ENCODE measurements around the gene TNFSF12. TPM values are rescaled to one million over a fixed set of nuclear protein-coding genes. Genes with fewer than 3 reads are reported as not detected.

The TNFSF12 gene
- total RNA-seq, 2 experiments from 2014 or later, result not detected

DNA sequence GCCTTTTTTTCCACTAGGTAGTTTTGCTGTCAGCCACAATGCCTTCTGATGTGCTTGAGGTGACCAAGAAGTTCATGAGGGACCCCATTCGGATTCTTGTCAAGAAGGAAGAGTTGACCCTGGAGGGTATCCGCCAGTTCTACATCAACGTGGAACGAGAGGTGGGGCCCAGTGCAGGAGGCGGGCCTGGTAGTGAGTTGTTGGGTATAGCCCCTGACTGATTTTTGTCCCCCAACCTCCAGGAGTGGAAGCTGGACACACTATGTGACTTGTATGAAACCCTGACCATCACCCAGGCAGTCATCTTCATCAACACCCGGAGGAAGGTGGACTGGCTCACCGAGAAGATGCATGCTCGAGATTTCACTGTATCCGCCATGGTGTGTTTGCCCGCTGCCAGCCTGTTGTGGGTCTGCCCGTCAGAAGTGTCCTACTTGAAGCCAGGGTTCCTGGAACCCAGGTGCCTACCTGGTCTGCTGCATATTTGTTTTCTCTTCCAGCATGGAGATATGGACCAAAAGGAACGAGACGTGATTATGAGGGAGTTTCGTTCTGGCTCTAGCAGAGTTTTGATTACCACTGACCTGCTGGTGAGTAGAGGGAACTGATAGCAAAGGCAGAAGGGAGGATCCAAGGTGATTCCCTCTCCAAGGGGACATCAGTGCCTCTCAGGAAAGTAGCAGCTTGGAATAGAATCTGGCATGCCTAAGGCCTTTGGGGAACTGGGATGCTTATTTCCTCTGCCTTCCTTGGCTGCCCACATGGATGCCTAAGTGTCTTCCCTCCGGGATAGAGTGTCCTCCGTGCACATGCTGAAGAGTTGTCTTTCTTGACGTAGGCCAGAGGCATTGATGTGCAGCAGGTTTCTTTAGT, 28.7 kb downstream of the TNFSF12 start:
- peaks cover 39% of the 10 kb centered on the region for H3K79me2 ChIP-seq (ENCODE audit: insufficient read depth, low read depth, low read length)
- H2AFZ ChIP-seq (ENCODE audit: low read length), result no peak overlapping the region
- H4K20me1 ChIP-seq (ENCODE audit: insufficient read depth, low read length), result peaks cover 33% of the 10 kb centered on the region
- intact Hi-C loops (cut with micrococcal nuclease; ENCODE audit: unreplicated experiment), result no loop called here
- no peak overlapping the region for H3K4me2 ChIP-seq (ENCODE audit: low read length)
- H3K9me3 ChIP-seq (ENCODE audit: low read length), result no peaks in the 10 kb centered on the region
- H3K4me1 ChIP-seq (ENCODE audit: insufficient read depth, low read length, poor library complexity, severe bottlenecking), result peaks cover 58% of the 10 kb centered on the region
- H3K4me3 ChIP-seq (ENCODE audit: low read depth, low read length, poor library complexity, severe bottlenecking), result no peak overlapping the region
- H3K9me2 ChIP-seq (ENCODE audit: insufficient read depth, low read length), result no peaks in the 10 kb centered on the region
- H3K27ac ChIP-seq (ENCODE audit: low read depth, low read length, poor library complexity, severe bottlenecking), result no peak overlapping the region
- ChIA-PET POLR2A (no interaction called here), CTCF (ENCODE audit: unreplicated experiment) (no interaction called here)
- H3K36me3 ChIP-seq (ENCODE audit: insufficient read depth, low read length), result peaks cover 91% of the 10 kb centered on the region
- TSS peak; percentile 63 for BruUV-seq (replicated peaks)
- TF ChIP-seq, protein P1, sequence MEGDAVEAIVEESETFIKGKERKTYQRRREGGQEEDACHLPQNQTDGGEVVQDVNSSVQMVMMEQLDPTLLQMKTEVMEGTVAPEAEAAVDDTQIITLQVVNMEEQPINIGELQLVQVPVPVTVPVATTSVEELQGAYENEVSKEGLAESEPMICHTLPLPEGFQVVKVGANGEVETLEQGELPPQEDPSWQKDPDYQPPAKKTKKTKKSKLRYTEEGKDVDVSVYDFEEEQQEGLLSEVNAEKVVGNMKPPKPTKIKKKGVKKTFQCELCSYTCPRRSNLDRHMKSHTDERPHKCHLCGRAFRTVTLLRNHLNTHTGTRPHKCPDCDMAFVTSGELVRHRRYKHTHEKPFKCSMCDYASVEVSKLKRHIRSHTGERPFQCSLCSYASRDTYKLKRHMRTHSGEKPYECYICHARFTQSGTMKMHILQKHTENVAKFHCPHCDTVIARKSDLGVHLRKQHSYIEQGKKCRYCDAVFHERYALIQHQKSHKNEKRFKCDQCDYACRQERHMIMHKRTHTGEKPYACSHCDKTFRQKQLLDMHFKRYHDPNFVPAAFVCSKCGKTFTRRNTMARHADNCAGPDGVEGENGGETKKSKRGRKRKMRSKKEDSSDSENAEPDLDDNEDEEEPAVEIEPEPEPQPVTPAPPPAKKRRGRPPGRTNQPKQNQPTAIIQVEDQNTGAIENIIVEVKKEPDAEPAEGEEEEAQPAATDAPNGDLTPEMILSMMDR (conservative IDR thresholded peaks at IDR 0.05; ENCODE audit: low read length), result no peak
- TF ChIP-seq EZH2phosphoT487 (IDR thresholded peaks at IDR 0.05; ENCODE audit: borderline replicate concordance, low read depth, low read length), result no peak
- DNase-seq (ENCODE audit: low spot score), result no peak

DNA sequence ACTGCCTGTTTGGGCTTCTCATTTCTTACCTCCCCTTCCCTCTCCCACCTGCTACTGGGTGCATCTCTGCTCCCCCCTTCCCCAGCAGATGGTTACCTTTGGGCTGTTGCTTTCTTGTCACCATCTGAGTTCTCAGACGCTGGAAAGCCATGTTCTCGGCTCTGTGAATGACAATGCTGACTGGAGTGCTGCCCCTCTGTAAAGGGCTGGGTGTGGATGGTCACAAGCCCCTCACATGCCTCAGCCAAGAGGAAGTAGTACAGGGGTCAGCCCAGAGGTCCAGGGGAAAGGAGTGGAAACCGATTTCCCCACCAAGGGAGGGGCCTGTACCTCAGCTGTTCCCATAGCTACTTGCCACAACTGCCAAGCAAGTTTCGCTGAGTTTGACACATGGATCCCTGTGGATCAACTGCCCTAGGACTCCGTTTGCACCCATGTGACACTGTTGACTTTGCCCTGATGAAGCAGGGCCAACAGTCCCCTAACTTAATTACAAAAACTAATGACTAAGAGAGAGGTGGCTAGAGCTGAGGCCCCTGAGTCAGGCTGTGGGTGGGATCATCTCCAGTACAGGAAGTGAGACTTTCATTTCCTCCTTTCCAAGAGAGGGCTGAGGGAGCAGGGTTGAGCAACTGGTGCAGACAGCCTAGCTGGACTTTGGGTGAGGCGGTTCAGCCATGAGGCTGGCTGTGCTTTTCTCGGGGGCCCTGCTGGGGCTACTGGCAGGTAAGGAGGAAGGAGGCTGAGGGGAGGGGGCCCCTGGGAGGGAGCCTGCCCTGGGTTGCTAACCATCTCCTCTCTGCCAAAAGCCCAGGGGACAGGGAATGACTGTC, 30.4 kb downstream of the TNFSF12 start, which contains the start of gene CD68:
Gene CD68 (plus strand): TSS at position 638 of the 833 bp plus-strand sequence. CDS start 40 bp downstream, at position 678.
- intact Hi-C loops (cut with micrococcal nuclease; ENCODE audit: unreplicated experiment), result no loop called here
- H3K9me2 ChIP-seq (ENCODE audit: insufficient read depth, low read length), result no peaks in the 10 kb centered on the region
- ChIA-PET CTCF (ENCODE audit: unreplicated experiment) (no interaction called here), POLR2A (interaction anchor here (1.0 kb wide), 1 partner anchor 35 kb away, joined by 3 read pairs; the partner anchor contains the start of gene FXR2)
- H3K4me1 ChIP-seq (ENCODE audit: insufficient read depth, low read length, poor library complexity, severe bottlenecking), result peaks cover 63% of the 10 kb centered on the region
- BruUV-seq (replicated peaks), result no TSS peak
- H3K9me3 ChIP-seq (ENCODE audit: low read length), result no peaks in the 10 kb centered on the region
- H3K27ac ChIP-seq (ENCODE audit: low read depth, low read length, poor library complexity, severe bottlenecking), result peak within 1 kb of the TSS; percentile 37
- no peak within 1 kb of the TSS for H2AFZ ChIP-seq (ENCODE audit: low read length)
- TF ChIP-seq, protein P1 (conservative IDR thresholded peaks at IDR 0.05; ENCODE audit: low read length), result no peak
- TF ChIP-seq EZH2phosphoT487 (IDR thresholded peaks at IDR 0.05; ENCODE audit: borderline replicate concordance, low read depth, low read length), result no peak
- peaks cover 84% of the 10 kb centered on the region for H3K36me3 ChIP-seq (ENCODE audit: insufficient read depth, low read length)
- peaks cover 28% of the 10 kb centered on the region for H4K20me1 ChIP-seq (ENCODE audit: insufficient read depth, low read length)
- peak within 1 kb of the TSS; percentile 22; the same call in 1 of the 2 replicates for H3K4me2 ChIP-seq (ENCODE audit: low read length)
- peaks cover 24% of the 10 kb centered on the region for H3K79me2 ChIP-seq (ENCODE audit: insufficient read depth, low read depth, low read length)
- DNase-seq (ENCODE audit: low spot score), result peak; percentile 84
- no peak within 1 kb of the TSS for H3K4me3 ChIP-seq (ENCODE audit: low read depth, low read length, poor library complexity, severe bottlenecking)
